HFFc6 (cell line): ENCODE measurements around the gene CACNA2D1. TPM values are rescaled to one million over a fixed set of nuclear protein-coding genes. Genes with fewer than 3 reads are reported as not detected.

ENCODE experiments used
- DNase-seq: peaks from one replicate; pipeline ENCODE4 v3.0.0-alpha.2; 2018
- H3K27ac Mint-ChIP-seq: 2 replicates; pipeline ENCODE4 v1.8.0; 2020; ENCODE audit warnings: mild to moderate bottlenecking, mixed read lengths
- H3K27me3 Mint-ChIP-seq: 2 replicates; pipeline ENCODE4 v1.8.0; 2021; ENCODE audit warnings: mild to moderate bottlenecking, moderate library complexity, mixed read lengths; ENCODE audit not compliant: insufficient read depth
- H3K36me3 Mint-ChIP-seq: 2 replicates; pipeline ENCODE4 v1.8.0; 2021; ENCODE audit warnings: low read depth, mixed read lengths
- H3K4me1 Mint-ChIP-seq: 2 replicates; pipeline ENCODE4 v1.8.0; 2020; ENCODE audit warnings: low read depth, mixed read lengths
- H3K4me3 Mint-ChIP-seq: 2 replicates; pipeline ENCODE4 v1.8.0; 2020; ENCODE audit warnings: mild to moderate bottlenecking, moderate library complexity, mixed read lengths
- H3K9me3 Mint-ChIP-seq: 2 replicates; pipeline ENCODE4 v1.8.0; 2020; ENCODE audit warnings: mild to moderate bottlenecking, mixed read lengths
- total RNA-seq, 6 experiments: library from RNA; stranded (reverse); fragmentation: NEBNext Ultra II Directional; extraction: Animal tissue kit (Norgen Biotek cat#: 25700); gene quantifications; 2 replicates in 1 of 6; 3 replicates in 5 of 6; pipeline ENCODE4 v1.2.3, GENCODE V29; 2021
- TF ChIP-seq, protein P1 (sequence below): fragments of 200-600 bp; sonication (generic); IDR thresholded peaks from 2 replicates; pipeline ENCODE4 v1.5.0; 2021; ENCODE audit warnings: antibody characterized with exemption, mild to moderate bottlenecking

CACNA2D1 gene
- total RNA-seq, 6 experiments from 2014 or later: 34.9 to 43.6 (median 36.8) TPM

DNA sequence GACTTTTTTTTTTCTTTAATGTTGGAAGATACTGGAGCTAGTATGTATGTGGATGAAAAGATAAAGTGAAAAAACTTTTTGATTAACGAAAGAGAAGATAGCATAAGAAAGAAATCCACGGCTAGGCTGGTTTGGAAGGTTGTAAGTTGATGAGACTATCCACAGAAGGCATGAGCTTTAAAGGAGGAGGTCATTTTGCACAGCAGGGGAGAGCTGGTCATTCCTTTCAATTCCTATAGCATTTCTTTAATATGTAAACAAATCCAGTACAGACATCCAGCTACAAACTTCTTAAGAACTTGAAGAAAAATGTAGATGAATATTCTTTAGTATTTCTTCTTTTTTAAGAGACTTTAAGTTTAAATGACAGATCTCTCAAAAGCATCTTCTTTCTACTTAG lies 281.3 kb downstream of the CACNA2D1 start:
- Mint-ChIP-seq H3K4me1 (peaks cover 22% of the 10 kb centered on the region), H3K27ac (no peak overlapping the region)
- DNase-seq: no peak

DNA sequence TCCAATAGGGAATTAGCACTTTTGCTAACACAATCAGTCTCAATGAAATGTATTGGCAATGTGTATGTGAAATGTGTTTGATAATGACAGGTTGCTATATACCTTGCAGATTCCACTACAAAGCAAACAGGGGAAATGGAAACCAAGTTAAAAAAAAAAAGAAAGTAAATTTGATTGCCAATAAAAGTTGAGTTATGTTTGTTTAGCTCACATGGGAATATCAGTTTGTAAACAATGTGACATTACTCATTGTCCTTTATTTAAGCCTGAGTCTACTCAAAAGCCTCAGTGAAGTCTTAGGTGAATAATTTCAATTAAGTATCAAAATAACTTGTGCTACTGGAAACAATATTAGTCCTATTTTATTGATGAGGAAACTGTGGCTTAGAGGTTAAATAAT lies 285.2 kb downstream of the CACNA2D1 start:
- Mint-ChIP-seq H3K4me3 (no peak overlapping the region), H3K36me3 (no peaks in the 10 kb centered on the region), H3K27me3 (no peaks in the 10 kb centered on the region), H3K27ac (no peak overlapping the region), H3K9me3 (no peaks in the 10 kb centered on the region), H3K4me1 (peaks cover 10% of the 10 kb centered on the region)
- no peak for DNase-seq
- TF ChIP-seq, protein P1, sequence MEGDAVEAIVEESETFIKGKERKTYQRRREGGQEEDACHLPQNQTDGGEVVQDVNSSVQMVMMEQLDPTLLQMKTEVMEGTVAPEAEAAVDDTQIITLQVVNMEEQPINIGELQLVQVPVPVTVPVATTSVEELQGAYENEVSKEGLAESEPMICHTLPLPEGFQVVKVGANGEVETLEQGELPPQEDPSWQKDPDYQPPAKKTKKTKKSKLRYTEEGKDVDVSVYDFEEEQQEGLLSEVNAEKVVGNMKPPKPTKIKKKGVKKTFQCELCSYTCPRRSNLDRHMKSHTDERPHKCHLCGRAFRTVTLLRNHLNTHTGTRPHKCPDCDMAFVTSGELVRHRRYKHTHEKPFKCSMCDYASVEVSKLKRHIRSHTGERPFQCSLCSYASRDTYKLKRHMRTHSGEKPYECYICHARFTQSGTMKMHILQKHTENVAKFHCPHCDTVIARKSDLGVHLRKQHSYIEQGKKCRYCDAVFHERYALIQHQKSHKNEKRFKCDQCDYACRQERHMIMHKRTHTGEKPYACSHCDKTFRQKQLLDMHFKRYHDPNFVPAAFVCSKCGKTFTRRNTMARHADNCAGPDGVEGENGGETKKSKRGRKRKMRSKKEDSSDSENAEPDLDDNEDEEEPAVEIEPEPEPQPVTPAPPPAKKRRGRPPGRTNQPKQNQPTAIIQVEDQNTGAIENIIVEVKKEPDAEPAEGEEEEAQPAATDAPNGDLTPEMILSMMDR: no peak

More for the DNA sequence above, 281.3 kb downstream of the CACNA2D1 start:
- no peaks in the 10 kb centered on the region for H3K36me3 Mint-ChIP-seq
- H3K9me3 Mint-ChIP-seq: no peaks in the 10 kb centered on the region
- H3K4me3 Mint-ChIP-seq: no peak overlapping the region
- TF ChIP-seq, protein P1: no peak
- H3K27me3 Mint-ChIP-seq: no peaks in the 10 kb centered on the region

DNA sequence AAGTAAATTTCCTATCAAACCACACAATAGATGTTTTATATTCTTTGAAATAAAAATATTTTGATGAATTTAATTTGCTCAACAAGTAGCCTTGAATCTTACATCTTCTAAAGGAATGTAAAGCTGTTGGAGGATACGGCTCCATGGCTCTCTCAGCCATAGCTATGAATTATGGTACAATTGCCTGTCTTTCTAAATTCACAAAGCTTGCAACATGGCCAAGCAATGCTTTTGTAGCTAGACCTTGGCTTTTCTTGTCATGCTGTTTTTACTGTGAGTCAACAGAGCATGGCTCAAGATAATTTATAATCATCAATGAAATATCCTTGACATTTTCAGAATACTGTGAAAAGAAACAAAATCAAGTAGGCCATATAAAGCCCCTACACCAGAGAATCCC lies 286.7 kb downstream of the CACNA2D1 start:
- peaks cover under 1% of the 10 kb centered on the region; the same call in 1 of the 2 replicates for H3K4me1 Mint-ChIP-seq
- no peaks in the 10 kb centered on the region for H3K36me3 Mint-ChIP-seq
- no peaks in the 10 kb centered on the region for H3K9me3 Mint-ChIP-seq
- no peak for DNase-seq
- no peaks in the 10 kb centered on the region for H3K27me3 Mint-ChIP-seq
- no peak overlapping the region for H3K27ac Mint-ChIP-seq
- no peak overlapping the region for H3K4me3 Mint-ChIP-seq
- TF ChIP-seq, protein P1: no peak

DNA sequence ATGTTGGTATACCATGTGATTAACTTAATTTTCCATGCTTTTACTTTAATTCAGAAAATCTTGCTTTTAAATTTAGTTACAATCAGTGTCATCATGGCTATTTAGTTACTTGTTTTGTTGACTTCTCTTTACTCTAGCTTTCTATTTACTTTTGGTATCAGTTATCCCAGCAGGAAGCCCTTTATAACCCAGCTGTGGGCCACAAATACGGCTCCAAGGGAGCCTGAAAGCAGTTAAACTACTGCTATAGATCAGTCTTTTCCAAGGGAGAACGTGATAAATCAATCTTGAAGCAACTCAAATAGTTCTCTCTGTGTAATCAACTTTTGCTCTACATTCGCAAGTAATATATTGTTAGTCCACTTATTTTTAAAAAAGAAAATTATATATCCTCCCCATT lies 287.4 kb downstream of the CACNA2D1 start:
- no peaks in the 10 kb centered on the region for H3K4me1 Mint-ChIP-seq
- no peaks in the 10 kb centered on the region for H3K9me3 Mint-ChIP-seq
- TF ChIP-seq, protein P1: no peak
- H3K27me3 Mint-ChIP-seq: no peaks in the 10 kb centered on the region
- H3K36me3 Mint-ChIP-seq: no peaks in the 10 kb centered on the region
- no peak overlapping the region for H3K27ac Mint-ChIP-seq
- no peak overlapping the region for H3K4me3 Mint-ChIP-seq
- no peak for DNase-seq

DNA sequence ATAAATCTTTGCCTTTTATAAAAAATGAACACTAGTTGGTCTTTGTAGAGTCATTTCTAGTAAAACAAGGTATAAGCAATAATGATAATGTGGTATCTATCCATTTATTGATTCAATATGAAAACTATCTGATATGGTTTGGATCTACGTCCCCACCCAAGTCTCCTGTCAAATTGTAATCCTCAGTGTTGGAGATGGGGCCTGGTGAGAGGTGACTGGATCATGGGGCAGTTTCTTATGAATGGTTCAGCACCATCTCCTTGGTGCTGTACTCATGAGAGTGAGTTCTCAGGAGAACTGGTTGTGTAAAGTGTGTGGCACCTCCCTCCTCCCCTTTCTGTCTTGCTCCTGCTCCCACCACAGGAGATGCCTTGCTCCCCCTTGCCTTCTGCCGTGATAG lies 288.8 kb downstream of the CACNA2D1 start:
- Mint-ChIP-seq H3K27ac (no peak overlapping the region), H3K4me1 (no peaks in the 10 kb centered on the region), H3K27me3 (no peaks in the 10 kb centered on the region), H3K9me3 (no peaks in the 10 kb centered on the region), H3K36me3 (no peaks in the 10 kb centered on the region), H3K4me3 (no peak overlapping the region)
- DNase-seq: no peak
- TF ChIP-seq, protein P1: no peak

DNA sequence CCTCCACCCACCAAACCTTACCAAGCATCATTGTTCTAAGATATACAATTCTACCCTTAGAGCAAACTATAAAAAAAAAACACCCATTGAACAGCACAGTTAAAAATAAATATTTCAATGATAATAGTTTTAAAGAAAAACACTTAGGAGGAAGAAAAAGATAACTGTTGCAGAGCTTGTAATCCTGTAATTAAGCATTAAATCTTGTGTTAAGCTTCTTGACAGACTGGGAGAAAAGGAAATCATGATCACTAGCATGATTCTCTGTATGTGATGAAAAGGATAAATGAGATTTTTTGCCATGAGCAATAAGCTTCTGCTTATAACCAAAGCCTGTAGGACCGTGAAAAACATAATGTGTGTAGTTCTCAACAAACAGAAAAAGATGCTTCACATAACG lies 289.8 kb downstream of the CACNA2D1 start:
- Mint-ChIP-seq H3K36me3 (no peaks in the 10 kb centered on the region), H3K4me3 (no peak overlapping the region), H3K4me1 (no peaks in the 10 kb centered on the region), H3K9me3 (no peaks in the 10 kb centered on the region), H3K27me3 (no peaks in the 10 kb centered on the region), H3K27ac (no peak overlapping the region)
- TF ChIP-seq, protein P1: no peak
- no peak for DNase-seq
